HepG2 (cell line): Measurements from ENCODE around the gene SMIM1. TPM values are rescaled to one million over a fixed set of nuclear protein-coding genes. Genes with fewer than 3 reads are reported as not detected.

Source experiments
- ATAC-seq: fragments of 200-7000 bp; cut with Tn5 transposase; 3 replicates; pipeline ENCODE4 v1.9.1; 2020; ENCODE audit warnings: mild to moderate bottlenecking, moderate library complexity
- BruUV-seq: library from RNA; stranded (reverse); fragments of 400-500 nt; replicated peaks from 2 replicates; lab custom pipeline; 2021; lab: Mats Ljungman, UMichigan
- CTCF ChIA-PET: fragments of 300-600 bp; formaldehyde crosslinking; extraction: SDS; loops from one replicate; lab custom pipeline; 2021; ENCODE audit warnings: low total read pairs, inconsistent platforms, low intra/inter-chr PET ratio; lab: Yijun Ruan, JAX
- POLR2A ChIA-PET: fragments of 350-600 bp; sonication (Branson Sonifier 250); formaldehyde crosslinking; loops from one replicate; lab custom pipeline; 2020; ENCODE audit warnings: antibody characterized with exemption, inconsistent platforms; lab: Yijun Ruan, JAX
- DNase-seq: peaks from one replicate; pipeline ENCODE4 v3.0.0-alpha.2; 2015; ENCODE audit warnings: low spot score
- FAIRE-seq: peaks from 3 replicates; lab custom pipeline; 2011; peaks lifted over from hg19 to GRCh38; lab: Jason Lieb, UNC
- H2AFZ ChIP-seq: one replicate; pipeline ENCODE4 v1.6.1; 2011; ENCODE audit warnings: low read length, inconsistent platforms
- H3K27ac ChIP-seq: fragments of 300-600 bp; 3 replicates; pipeline ENCODE4 v1.8.0; 2011; ENCODE audit warnings: mixed run types, mild to moderate bottlenecking, mixed read lengths, low read length, inconsistent platforms; ENCODE audit not compliant: insufficient read depth; ENCODE audit errors: extremely low read length
- H3K27me3 ChIP-seq, 2 experiments: fragments of 200-600 bp in 1 of 2; 2 replicates in 1 of 2; 3 replicates in 1 of 2; pipeline versions ENCODE4 v1.6.0 to v1.8.0; 2011; ENCODE audit warnings: low read length in 2 of 2, mild to moderate bottlenecking in 2 of 2, moderate library complexity in 2 of 2, inconsistent platforms in 1 of 2; ENCODE audit not compliant: insufficient read depth in 2 of 2, control insufficient read depth in 1 of 2
- H3K36me3 ChIP-seq, 2 experiments: fragments of 200-600 bp in 1 of 2; replicated peaks in 1 of 2; 2 replicates in 1 of 2; 3 replicates in 1 of 2; pipeline versions ENCODE4 v1.5.1 to v1.8.0; 2011; ENCODE audit warnings: low read length in 2 of 2, inconsistent platforms in 1 of 2; ENCODE audit not compliant: insufficient read depth in 2 of 2, control insufficient read depth in 1 of 2
- H3K4me1 ChIP-seq: 2 replicates; pipeline ENCODE4 v1.5.1; 2012; ENCODE audit warnings: low read length, inconsistent platforms; ENCODE audit not compliant: insufficient read depth
- H3K4me2 ChIP-seq: 2 replicates; pipeline ENCODE4 v1.6.0; 2011; ENCODE audit warnings: low read depth, low read length, inconsistent platforms
- H3K4me3 ChIP-seq, 3 experiments: fragments of 200-600 bp in 1 of 3; sonication (generic), shearing (Covaris generic) in 1 of 3; replicated peaks in 1 of 3; 2 replicates each; pipeline ENCODE4 v1.5.1; 2011 to 2016; ENCODE audit warnings: low read length in 3 of 3, inconsistent platforms in 2 of 3, low read depth in 2 of 3, mild to moderate bottlenecking in 2 of 3, control low read depth in 1 of 3, mixed read lengths in 1 of 3; ENCODE audit not compliant: insufficient read depth in 1 of 3
- H3K79me2 ChIP-seq: one replicate; pipeline ENCODE4 v1.6.1; 2011; ENCODE audit warnings: low read length, inconsistent platforms; ENCODE audit not compliant: insufficient read depth
- H3K9ac ChIP-seq: 2 replicates; pipeline ENCODE4 v1.6.0; 2011; ENCODE audit warnings: mild to moderate bottlenecking, low read depth, low read length, inconsistent platforms; ENCODE audit not compliant: insufficient read depth
- H3K9me3 ChIP-seq: 2 replicates; pipeline ENCODE4 v1.5.1; 2012; ENCODE audit warnings: mild to moderate bottlenecking, low read length
- H4K20me1 ChIP-seq: 2 replicates; pipeline ENCODE4 v1.6.0; 2011; ENCODE audit warnings: inconsistent platforms, mild to moderate bottlenecking, low read length, moderate library complexity; ENCODE audit not compliant: insufficient read depth
- CEBPB ChIP-seq: IDR thresholded peaks from 2 replicates; pipeline ENCODE4 v1.6.1; 2011; ENCODE audit warnings: low read depth, low read length, improper control_type of control experiment, borderline replicate concordance
- RBFOX2 ChIP-seq: fragments of 200-400 bp; formaldehyde crosslinking; IDR thresholded peaks from 2 replicates; pipeline ENCODE4 v1.6.1; 2017; ENCODE audit warnings: low read depth, mild to moderate bottlenecking, low read length
- SRSF1 ChIP-seq: fragments of 200-400 bp; formaldehyde crosslinking; optimal IDR thresholded peaks from 2 replicates; pipeline ENCODE3; 2017; ENCODE audit warnings: mild to moderate bottlenecking, low read depth, low read length, moderate library complexity
- ZNF430 ChIP-seq: sonication (generic); formaldehyde crosslinking; IDR thresholded peaks from 2 replicates; pipeline ENCODE4 v1.9.0; 2021; ENCODE audit warnings: mild to moderate bottlenecking, missing genetic modification reagents
- WGBS: methylation state at CpG from one replicate; pipeline ENCODE4 v1.1.6; 2017; ENCODE audit warnings: low lambda C conversion rate; 5-methylcytosine and 5-hydroxymethylcytosine counted together
- in situ Hi-C: cut with HindIII; loops from 2 replicates; pipeline ENCODE4 v1.10.0; 2017; ENCODE audit warnings: low pct_unique_long_range_greater_than_20kb; ENCODE audit not compliant: extremely low pct_ligation_motif_present
- intact Hi-C: fragments of 100-400 bp; cut with micrococcal nuclease; formaldehyde crosslinking; loops from one replicate; pipeline ENCODE4 v1.10.0; 2022; ENCODE audit not compliant: unreplicated experiment
- polyA plus RNA-seq, 8 experiments: library from polyadenylated mRNA; depleted of rRNA in 3 of 8; stranded (reverse) in 7 of 8; unstranded in 1 of 8; fragments of >200 nt; fragmentation: Illumina TruSeq in 4 of 8; extraction: Trizol in 4 of 8; gene quantifications; 2 replicates each; pipeline versions ENCODE4 v1.2.1 to v1.2.3, GENCODE V29; 2011 to 2016; ENCODE audit warnings: low read depth in 4 of 8, missing spikeins in 1 of 8, mixed read lengths in 1 of 8; ENCODE audit not compliant: insufficient read depth in 1 of 8
- total RNA-seq, 5 experiments: library from RNA; depleted of rRNA; stranded (reverse); fragments of >200 nt; fragmentation: Illumina TruSeq; extraction: Trizol; gene quantifications; 2 replicates each; pipeline ENCODE4 v1.2.3, GENCODE V29; 2016; ENCODE audit warnings: low read depth in 1 of 5
- TF ChIP-seq, protein P1 (sequence below): sonication (generic); formaldehyde crosslinking; IDR thresholded peaks from 2 replicates; pipeline ENCODE4 v1.4.0; 2020; ENCODE audit warnings: missing genetic modification reagents
- TF ChIP-seq, protein P2 (sequence below): sonication (generic); formaldehyde crosslinking; IDR thresholded peaks from 2 replicates; pipeline ENCODE4 v1.4.0; 2020; ENCODE audit warnings: missing genetic modification reagents
- TF ChIP-seq, protein P3 (sequence below): sonication (generic); formaldehyde crosslinking; IDR thresholded peaks from 2 replicates; pipeline ENCODE4 v1.4.0; 2020; ENCODE audit warnings: mild to moderate bottlenecking, missing genetic modification reagents

SMIM1 gene
- total and polyA plus RNA-seq, 2 of the 13 experiments (the other 11 are each of a cell fraction or from before 2014, with no cell fraction given), result 12.4 to 56.3 TPM

DNA sequence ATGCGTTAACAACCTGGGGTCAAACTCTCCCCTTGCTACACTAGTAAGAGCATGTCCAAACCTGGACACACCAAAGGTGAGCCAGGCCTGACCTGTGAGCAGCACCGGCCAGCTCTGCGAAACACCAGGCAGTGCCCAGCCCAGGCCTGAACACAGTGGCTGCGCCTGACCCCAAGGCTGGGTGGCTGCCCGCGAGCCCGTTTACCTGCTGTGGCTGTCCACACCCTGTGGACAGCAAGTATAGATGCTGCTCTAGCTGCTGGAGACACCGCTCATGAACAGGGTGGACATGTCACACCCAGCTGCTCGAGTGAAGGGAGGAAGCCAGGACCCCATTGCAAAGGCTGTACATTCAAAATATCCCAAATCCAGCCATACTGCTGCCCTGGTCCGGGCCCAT, 27.9 kb upstream of the SMIM1 start:
- in situ Hi-C loops, result no loop called here

More for the DNA sequence above, 27.9 kb upstream of the SMIM1 start:
- peaks cover 0 to 3% of the 10 kb centered on the region in 2 experiments; a peak in 2 of 5 replicates for H3K27me3 ChIP-seq
- ATAC-seq, result no peak
- no peak overlapping the region for H3K27ac ChIP-seq
- peaks cover 3 to 32% of the 10 kb centered on the region in 2 experiments; a peak in 4 of 5 replicates for H3K36me3 ChIP-seq
- 95% methylated on average over 8 of the region's 10 CpGs for WGBS
- intact Hi-C loops, result no loop called here
- H3K9me3 ChIP-seq, result no peaks in the 10 kb centered on the region
- peak overlapping the region; percentile 85; the same call in 1 of the 2 replicates for H3K4me2 ChIP-seq
- ChIA-PET POLR2A (no interaction called here), CTCF (no interaction called here)
- no peak overlapping the region for H2AFZ ChIP-seq
- TF ChIP-seq CEBPB (no peak), SRSF1 (no peak), RBFOX2 (0 out of 2 replicates have a peak, but pooled peaks have one; percentile 19), ZNF430 (no peak)
- TF ChIP-seq, protein P1, sequence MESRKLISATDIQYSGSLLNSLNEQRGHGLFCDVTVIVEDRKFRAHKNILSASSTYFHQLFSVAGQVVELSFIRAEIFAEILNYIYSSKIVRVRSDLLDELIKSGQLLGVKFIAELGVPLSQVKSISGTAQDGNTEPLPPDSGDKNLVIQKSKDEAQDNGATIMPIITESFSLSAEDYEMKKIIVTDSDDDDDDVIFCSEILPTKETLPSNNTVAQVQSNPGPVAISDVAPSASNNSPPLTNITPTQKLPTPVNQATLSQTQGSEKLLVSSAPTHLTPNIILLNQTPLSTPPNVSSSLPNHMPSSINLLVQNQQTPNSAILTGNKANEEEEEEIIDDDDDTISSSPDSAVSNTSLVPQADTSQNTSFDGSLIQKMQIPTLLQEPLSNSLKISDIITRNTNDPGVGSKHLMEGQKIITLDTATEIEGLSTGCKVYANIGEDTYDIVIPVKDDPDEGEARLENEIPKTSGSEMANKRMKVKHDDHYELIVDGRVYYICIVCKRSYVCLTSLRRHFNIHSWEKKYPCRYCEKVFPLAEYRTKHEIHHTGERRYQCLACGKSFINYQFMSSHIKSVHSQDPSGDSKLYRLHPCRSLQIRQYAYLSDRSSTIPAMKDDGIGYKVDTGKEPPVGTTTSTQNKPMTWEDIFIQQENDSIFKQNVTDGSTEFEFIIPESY (CRISPR knock-in tag), result peak; percentile 40; the same call in 1 of the 2 replicates
- TF ChIP-seq, protein P2, sequence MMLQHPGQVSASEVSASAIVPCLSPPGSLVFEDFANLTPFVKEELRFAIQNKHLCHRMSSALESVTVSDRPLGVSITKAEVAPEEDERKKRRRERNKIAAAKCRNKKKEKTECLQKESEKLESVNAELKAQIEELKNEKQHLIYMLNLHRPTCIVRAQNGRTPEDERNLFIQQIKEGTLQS (CRISPR knock-in tag), result no peak
- TF ChIP-seq, protein P3, sequence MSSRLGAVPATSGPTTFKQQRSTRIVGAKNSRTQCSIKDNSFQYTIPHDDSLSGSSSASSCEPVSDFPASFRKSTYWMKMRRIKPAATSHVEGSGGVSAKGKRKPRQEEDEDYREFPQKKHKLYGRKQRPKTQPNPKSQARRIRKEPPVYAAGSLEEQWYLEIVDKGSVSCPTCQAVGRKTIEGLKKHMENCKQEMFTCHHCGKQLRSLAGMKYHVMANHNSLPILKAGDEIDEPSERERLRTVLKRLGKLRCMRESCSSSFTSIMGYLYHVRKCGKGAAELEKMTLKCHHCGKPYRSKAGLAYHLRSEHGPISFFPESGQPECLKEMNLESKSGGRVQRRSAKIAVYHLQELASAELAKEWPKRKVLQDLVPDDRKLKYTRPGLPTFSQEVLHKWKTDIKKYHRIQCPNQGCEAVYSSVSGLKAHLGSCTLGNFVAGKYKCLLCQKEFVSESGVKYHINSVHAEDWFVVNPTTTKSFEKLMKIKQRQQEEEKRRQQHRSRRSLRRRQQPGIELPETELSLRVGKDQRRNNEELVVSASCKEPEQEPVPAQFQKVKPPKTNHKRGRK, result no peak
- H3K4me3 ChIP-seq, result no peak overlapping the region
- H3K4me1 ChIP-seq, result peaks cover 31% of the 10 kb centered on the region
- H3K9ac ChIP-seq, result 0 out of 2 replicates have a peak overlapping the region, but pooled peaks have one; percentile 22
- H4K20me1 ChIP-seq, result no peaks in the 10 kb centered on the region
- no peak for DNase-seq
- no TSS peak for BruUV-seq
- H3K79me2 ChIP-seq, result peaks cover 6% of the 10 kb centered on the region
- no peak for FAIRE-seq
